DND-41 (cell line): Measurements from ENCODE around the gene HS3ST5.

Source experiments
- ATAC-seq: fragments of 200-7000 bp; cut with Tn5 transposase; 3 replicates; pipeline ENCODE4 v1.9.1; 2021; ENCODE audit warnings: low read depth; ENCODE audit not compliant: insufficient read depth
- DNase-seq: peaks from one replicate; pipeline ENCODE4 v3.0.0-alpha.2; 2020
- H2AFZ ChIP-seq: 2 replicates; pipeline ENCODE4 v1.6.0; 2012; ENCODE audit warnings: low read depth, low read length
- H3K27ac ChIP-seq: 2 replicates; pipeline ENCODE4 v1.5.1; 2012; ENCODE audit warnings: low read length, inconsistent platforms
- H3K27me3 ChIP-seq: fragments of 200-600 bp; sonication (generic); 2 replicates; pipeline ENCODE4 v1.6.0; 2012; ENCODE audit warnings: low read length, mild to moderate bottlenecking, inconsistent platforms; ENCODE audit not compliant: insufficient read depth, poor library complexity
- H3K36me3 ChIP-seq: 2 replicates; pipeline ENCODE4 v1.5.1; 2012; ENCODE audit warnings: low read length, inconsistent platforms; ENCODE audit not compliant: insufficient read depth
- H3K4me1 ChIP-seq: 2 replicates; pipeline ENCODE4 v1.5.1; 2012; ENCODE audit warnings: mild to moderate bottlenecking, low read length; ENCODE audit not compliant: insufficient read depth
- H3K4me2 ChIP-seq: 2 replicates; pipeline ENCODE4 v1.6.0; 2012; ENCODE audit warnings: mild to moderate bottlenecking, moderate library complexity, low read length, inconsistent platforms; ENCODE audit not compliant: insufficient read depth
- H3K4me3 ChIP-seq, 2 experiments: fragments of 200-600 bp in 1 of 2; shearing (Covaris generic) in 1 of 2; 2 replicates each; pipeline ENCODE4 v1.5.1; 2012 to 2016; ENCODE audit warnings: inconsistent platforms in 2 of 2, low read length in 2 of 2, mild to moderate bottlenecking in 2 of 2, low read depth in 1 of 2, moderate library complexity in 1 of 2
- H3K79me2 ChIP-seq: 2 replicates; pipeline ENCODE4 v1.6.0; 2012; ENCODE audit warnings: low read length, inconsistent platforms; ENCODE audit not compliant: insufficient read depth
- H3K9ac ChIP-seq: 2 replicates; pipeline ENCODE4 v1.6.0; 2012; ENCODE audit warnings: low read depth, mild to moderate bottlenecking, inconsistent platforms, low read length, moderate library complexity
- H3K9me3 ChIP-seq: 2 replicates; pipeline ENCODE4 v1.5.1; 2012; ENCODE audit warnings: low read length, moderate library complexity, mild to moderate bottlenecking, inconsistent platforms; ENCODE audit not compliant: insufficient read depth, severe bottlenecking
- H4K20me1 ChIP-seq: 2 replicates; pipeline ENCODE4 v1.6.0; 2012; ENCODE audit warnings: low read length; ENCODE audit not compliant: insufficient read depth
- EZH2 ChIP-seq: IDR thresholded peaks from 3 replicates; pipeline ENCODE4 v1.6.1; 2012; ENCODE audit warnings: borderline replicate concordance, low read depth, mild to moderate bottlenecking, moderate library complexity, low read length, inconsistent platforms; ENCODE audit not compliant: severe bottlenecking
- TF ChIP-seq, protein P1 (sequence below): IDR thresholded peaks from 2 replicates; pipeline ENCODE4 v1.5.1; 2012; ENCODE audit warnings: borderline replicate concordance, low read length, moderate library complexity, mild to moderate bottlenecking; ENCODE audit not compliant: poor library complexity, severe bottlenecking; ENCODE audit errors: extremely low read depth

HS3ST5 gene, protein sequence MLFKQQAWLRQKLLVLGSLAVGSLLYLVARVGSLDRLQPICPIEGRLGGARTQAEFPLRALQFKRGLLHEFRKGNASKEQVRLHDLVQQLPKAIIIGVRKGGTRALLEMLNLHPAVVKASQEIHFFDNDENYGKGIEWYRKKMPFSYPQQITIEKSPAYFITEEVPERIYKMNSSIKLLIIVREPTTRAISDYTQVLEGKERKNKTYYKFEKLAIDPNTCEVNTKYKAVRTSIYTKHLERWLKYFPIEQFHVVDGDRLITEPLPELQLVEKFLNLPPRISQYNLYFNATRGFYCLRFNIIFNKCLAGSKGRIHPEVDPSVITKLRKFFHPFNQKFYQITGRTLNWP

DNA sequence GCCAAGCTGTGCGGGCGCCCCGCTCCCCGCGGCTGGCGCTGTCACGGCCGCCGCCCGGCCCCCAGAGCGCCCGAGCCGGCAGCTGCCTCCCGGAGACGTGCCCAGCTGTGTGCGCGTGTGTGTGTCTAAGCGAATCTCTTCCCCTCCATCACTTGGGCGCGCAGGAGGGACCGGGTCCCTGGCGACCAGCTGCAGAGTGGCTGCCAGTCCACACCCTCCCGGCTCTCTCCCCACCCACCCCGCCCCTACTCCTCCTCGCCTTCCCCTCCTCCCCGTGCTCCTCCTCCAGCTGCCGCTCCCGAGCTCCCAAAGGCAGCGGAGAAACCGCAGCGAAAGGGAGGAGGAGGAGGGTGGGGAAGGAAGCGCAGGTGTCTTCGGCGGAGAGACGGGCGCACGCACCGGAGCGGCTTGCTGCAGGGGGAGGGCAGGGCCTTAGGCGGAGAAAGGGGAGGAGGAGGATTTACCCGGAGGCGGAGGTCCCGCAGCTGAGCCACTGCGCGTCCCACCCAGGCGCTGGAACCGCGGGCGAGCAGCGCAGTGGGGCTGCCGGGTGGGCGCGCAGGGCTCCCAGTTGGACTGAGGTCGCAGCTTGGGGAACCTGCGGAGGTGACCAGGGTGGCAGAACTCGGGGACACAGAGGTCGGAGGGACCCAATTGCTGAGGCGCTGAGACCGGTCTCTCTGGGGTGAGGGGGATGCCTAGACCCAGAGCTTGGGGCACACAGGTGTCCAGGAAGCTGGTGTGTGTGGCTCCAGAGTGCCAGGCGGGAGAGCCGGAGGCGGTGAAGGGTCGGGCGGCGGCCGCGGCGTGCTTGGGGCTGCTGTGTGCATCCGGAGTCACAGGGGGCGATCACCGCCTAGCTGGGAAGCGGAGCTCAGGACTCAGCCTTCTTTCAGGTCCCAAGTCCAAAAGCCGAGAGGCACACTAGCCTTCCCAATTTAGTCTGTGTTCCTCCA is at the start of gene HS3ST5:
Gene HS3ST5 (minus strand): TSS at position 198 of the 956 bp plus-strand sequence. CDS start 280,178 bp downstream, outside the sequence.
- no peaks in the 10 kb centered on the region for H3K79me2 ChIP-seq
- no peak within 1 kb of the TSS for H2AFZ ChIP-seq
- no peak within 1 kb of the TSS for H3K9ac ChIP-seq
- H3K4me1 ChIP-seq: no peaks in the 10 kb centered on the region
- no peaks in the 10 kb centered on the region for H3K36me3 ChIP-seq
- H3K4me3 ChIP-seq: no peak within 1 kb of the TSS
- no peak within 1 kb of the TSS for H3K27ac ChIP-seq
- TF ChIP-seq EZH2: no peak
- TF ChIP-seq, protein P1, sequence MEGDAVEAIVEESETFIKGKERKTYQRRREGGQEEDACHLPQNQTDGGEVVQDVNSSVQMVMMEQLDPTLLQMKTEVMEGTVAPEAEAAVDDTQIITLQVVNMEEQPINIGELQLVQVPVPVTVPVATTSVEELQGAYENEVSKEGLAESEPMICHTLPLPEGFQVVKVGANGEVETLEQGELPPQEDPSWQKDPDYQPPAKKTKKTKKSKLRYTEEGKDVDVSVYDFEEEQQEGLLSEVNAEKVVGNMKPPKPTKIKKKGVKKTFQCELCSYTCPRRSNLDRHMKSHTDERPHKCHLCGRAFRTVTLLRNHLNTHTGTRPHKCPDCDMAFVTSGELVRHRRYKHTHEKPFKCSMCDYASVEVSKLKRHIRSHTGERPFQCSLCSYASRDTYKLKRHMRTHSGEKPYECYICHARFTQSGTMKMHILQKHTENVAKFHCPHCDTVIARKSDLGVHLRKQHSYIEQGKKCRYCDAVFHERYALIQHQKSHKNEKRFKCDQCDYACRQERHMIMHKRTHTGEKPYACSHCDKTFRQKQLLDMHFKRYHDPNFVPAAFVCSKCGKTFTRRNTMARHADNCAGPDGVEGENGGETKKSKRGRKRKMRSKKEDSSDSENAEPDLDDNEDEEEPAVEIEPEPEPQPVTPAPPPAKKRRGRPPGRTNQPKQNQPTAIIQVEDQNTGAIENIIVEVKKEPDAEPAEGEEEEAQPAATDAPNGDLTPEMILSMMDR: peak; percentile 12
- H4K20me1 ChIP-seq: no peaks in the 10 kb centered on the region
- H3K4me2 ChIP-seq: no peak within 1 kb of the TSS
- peaks cover 7% of the 10 kb centered on the region for H3K27me3 ChIP-seq
- H3K9me3 ChIP-seq: no peaks in the 10 kb centered on the region
- ATAC-seq (no peak), DNase-seq (no peak)

DNA sequence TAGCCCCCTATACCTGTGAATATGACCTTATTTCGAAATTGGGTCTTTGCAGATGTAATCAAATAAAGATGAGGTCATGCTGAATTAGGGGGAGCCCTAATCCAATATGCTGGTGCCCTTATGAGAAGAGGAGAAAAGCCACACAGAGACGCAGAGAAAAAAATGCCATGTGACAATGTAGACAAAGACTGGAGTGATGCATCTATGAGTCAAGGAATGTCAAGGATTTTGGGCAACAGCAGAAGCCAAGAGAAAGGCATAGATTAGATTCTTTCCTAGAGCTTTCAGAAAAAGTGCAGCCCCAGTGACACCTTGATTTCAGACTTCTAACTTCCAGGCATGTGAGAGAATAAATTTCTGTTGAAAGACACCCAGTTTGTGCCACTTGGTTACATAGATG is 47.4 kb upstream of the HS3ST5 start:
- H3K36me3 ChIP-seq: no peaks in the 10 kb centered on the region
- H4K20me1 ChIP-seq: no peaks in the 10 kb centered on the region
- TF ChIP-seq, protein P1: no peak
- no peak for TF ChIP-seq EZH2
- ATAC-seq (no peak), DNase-seq (no peak)
- no peak overlapping the region for H3K4me2 ChIP-seq
- no peak overlapping the region for H3K4me3 ChIP-seq
- no peak overlapping the region for H2AFZ ChIP-seq
- H3K9me3 ChIP-seq: no peaks in the 10 kb centered on the region
- H3K27me3 ChIP-seq: no peaks in the 10 kb centered on the region
- H3K79me2 ChIP-seq: no peaks in the 10 kb centered on the region
- H3K9ac ChIP-seq: no peak overlapping the region
- H3K4me1 ChIP-seq: no peaks in the 10 kb centered on the region
- no peak overlapping the region for H3K27ac ChIP-seq

DNA sequence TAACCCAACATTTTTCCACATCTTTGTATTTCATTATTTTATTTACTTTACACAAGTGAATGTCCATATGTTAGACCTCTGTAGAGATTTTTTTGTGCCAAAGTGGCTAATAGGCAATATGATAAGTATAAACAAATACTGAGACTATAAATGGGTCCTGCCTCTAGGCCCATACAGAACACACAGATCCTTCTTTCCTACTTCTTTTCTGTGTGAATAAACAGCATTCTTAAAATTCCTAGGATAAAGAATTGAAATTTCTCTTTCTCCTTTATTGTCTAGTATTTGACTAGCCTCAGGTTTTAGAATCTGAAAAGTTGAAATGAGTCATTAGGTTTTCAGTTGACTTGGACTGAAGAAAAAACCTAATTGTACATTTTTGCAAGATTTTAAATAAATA is 46.3 kb upstream of the HS3ST5 start:
- ATAC-seq: no peak
- Histone ChIP-seq H2AFZ (no peak overlapping the region), H4K20me1 (no peaks in the 10 kb centered on the region), H3K4me3 (no peak overlapping the region), H3K4me2 (no peak overlapping the region), H3K36me3 (no peaks in the 10 kb centered on the region), H3K27me3 (no peaks in the 10 kb centered on the region), H3K4me1 (no peaks in the 10 kb centered on the region), H3K9me3 (no peaks in the 10 kb centered on the region), H3K9ac (no peak overlapping the region), H3K79me2 (no peaks in the 10 kb centered on the region), H3K27ac (no peak overlapping the region)
- TF ChIP-seq, protein P1: no peak
- no peak for TF ChIP-seq EZH2
- no peak for DNase-seq
